ENCODE measurements around the gene CAMK2A.

GRCh38 chr5:150298701-150299451, 9.3 kb upstream of the CAMK2A start:
- TF ChIP-seq FOXM1 (IDR thresholded peaks at IDR 0.05; ENCODE audit: low read depth): no peak
- no peak for TF ChIP-seq MEF2A (IDR thresholded peaks at IDR 0.05; ENCODE audit: borderline replicate concordance, low read depth)
- TF ChIP-seq MAX (IDR thresholded peaks at IDR 0.05; ENCODE audit: low read depth): no peak
- TF ChIP-seq CTCF (IDR thresholded peaks at IDR 0.05): no peak
- TF ChIP-seq YY1 (IDR thresholded peaks at IDR 0.05; ENCODE audit: low read depth): no peak
